ENCODE data around the gene RCL1.
"Not testable (repeated sequence)": the region's sequence is repeated elsewhere in the genome, so short reads cannot be mapped to it uniquely, and the experiment has no call there.

Gene RCL1

DNA sequence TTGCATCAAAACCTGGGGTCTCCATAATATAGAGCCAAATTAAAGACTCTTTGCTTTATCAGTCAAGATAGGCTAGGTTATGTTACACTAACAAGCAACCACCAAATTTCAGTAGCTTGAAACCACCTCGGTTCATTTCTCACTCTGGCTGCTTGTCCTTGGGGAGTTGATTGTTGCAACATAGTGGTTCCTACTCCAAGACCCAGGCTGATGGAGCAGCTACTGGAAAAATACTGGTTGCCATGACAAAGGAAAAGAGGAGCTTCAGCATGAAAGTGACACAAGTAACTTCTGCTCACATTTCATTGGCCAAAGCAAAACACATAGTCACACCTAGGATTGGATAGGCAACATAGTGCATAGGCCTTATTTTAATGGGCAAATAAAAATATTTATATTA, 18.5 kb upstream of the RCL1 start:
- Histone ChIP-seq H3K9me2 (ENCODE audit: low read depth, low read length) (no peaks in the 10 kb centered on the region), H3K9ac (ENCODE audit: low read length) (no peak overlapping the region), H3K9me3 (ENCODE audit: low read length) (no peaks in the 10 kb centered on the region), H2AFZ (ENCODE audit: low read length) (no peak overlapping the region), H3K27me3 (ENCODE audit: insufficient read depth, low read length) (no peaks in the 10 kb centered on the region; the same call in 1 of the 2 replicates), H3K36me3 (ENCODE audit: insufficient read depth, low read length) (no peaks in the 10 kb centered on the region), H3K4me2 (ENCODE audit: low read length) (no peak overlapping the region), H3K4me3 (ENCODE audit: low read depth, low read length, poor library complexity, severe bottlenecking) (no peak overlapping the region), H4K20me1 (ENCODE audit: insufficient read depth, low read length) (no peaks in the 10 kb centered on the region), H3F3A (ENCODE audit: insufficient read depth, low read length) (no peaks in the 10 kb centered on the region), H3K79me2 (ENCODE audit: insufficient read depth, low read length) (no peaks in the 10 kb centered on the region), H3K27ac (ENCODE audit: low read depth, low read length, poor library complexity, severe bottlenecking) (no peak overlapping the region), H3K4me1 (ENCODE audit: insufficient read depth, low read length, severe bottlenecking) (no peaks in the 10 kb centered on the region)
- TF ChIP-seq EZH2 (IDR thresholded peaks at IDR 0.05; ENCODE audit: borderline replicate concordance, low read length), result no peak
- TF ChIP-seq, protein P1, sequence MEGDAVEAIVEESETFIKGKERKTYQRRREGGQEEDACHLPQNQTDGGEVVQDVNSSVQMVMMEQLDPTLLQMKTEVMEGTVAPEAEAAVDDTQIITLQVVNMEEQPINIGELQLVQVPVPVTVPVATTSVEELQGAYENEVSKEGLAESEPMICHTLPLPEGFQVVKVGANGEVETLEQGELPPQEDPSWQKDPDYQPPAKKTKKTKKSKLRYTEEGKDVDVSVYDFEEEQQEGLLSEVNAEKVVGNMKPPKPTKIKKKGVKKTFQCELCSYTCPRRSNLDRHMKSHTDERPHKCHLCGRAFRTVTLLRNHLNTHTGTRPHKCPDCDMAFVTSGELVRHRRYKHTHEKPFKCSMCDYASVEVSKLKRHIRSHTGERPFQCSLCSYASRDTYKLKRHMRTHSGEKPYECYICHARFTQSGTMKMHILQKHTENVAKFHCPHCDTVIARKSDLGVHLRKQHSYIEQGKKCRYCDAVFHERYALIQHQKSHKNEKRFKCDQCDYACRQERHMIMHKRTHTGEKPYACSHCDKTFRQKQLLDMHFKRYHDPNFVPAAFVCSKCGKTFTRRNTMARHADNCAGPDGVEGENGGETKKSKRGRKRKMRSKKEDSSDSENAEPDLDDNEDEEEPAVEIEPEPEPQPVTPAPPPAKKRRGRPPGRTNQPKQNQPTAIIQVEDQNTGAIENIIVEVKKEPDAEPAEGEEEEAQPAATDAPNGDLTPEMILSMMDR (IDR thresholded peaks at IDR 0.05; ENCODE audit: low read length), result no peak

DNA sequence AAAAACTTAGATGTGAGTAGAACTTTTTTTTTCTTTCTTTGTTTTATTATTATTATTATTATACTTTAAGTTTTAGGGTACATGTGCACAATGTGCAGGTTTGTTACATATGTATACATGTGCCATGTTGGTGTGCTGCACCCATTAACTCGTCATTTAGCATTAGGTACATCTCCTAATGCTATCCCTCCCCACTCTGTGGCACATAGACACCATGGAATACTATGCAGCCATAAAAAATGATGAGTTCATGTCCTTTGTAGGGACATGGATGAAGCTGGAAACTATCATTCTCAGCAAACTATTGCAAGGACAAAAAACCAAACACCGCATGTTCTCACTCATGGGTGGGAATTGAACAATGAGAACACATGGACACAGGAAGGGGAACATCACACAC, 17.8 kb upstream of the RCL1 start:
- not testable (repeated sequence) for H3K9ac ChIP-seq (ENCODE audit: low read length); H3F3A ChIP-seq (ENCODE audit: insufficient read depth, low read length); H2AFZ ChIP-seq (ENCODE audit: low read length); H3K9me3 ChIP-seq (ENCODE audit: low read length); H3K36me3 ChIP-seq (ENCODE audit: insufficient read depth, low read length); H3K4me1 ChIP-seq (ENCODE audit: insufficient read depth, low read length, severe bottlenecking); H3K79me2 ChIP-seq (ENCODE audit: insufficient read depth, low read length); H3K4me2 ChIP-seq (ENCODE audit: low read length); H3K4me3 ChIP-seq (ENCODE audit: low read depth, low read length, poor library complexity, severe bottlenecking); H3K27me3 ChIP-seq (ENCODE audit: insufficient read depth, low read length); H4K20me1 ChIP-seq (ENCODE audit: insufficient read depth, low read length); H3K9me2 ChIP-seq (ENCODE audit: low read depth, low read length); H3K27ac ChIP-seq (ENCODE audit: low read depth, low read length, poor library complexity, severe bottlenecking)

DNA sequence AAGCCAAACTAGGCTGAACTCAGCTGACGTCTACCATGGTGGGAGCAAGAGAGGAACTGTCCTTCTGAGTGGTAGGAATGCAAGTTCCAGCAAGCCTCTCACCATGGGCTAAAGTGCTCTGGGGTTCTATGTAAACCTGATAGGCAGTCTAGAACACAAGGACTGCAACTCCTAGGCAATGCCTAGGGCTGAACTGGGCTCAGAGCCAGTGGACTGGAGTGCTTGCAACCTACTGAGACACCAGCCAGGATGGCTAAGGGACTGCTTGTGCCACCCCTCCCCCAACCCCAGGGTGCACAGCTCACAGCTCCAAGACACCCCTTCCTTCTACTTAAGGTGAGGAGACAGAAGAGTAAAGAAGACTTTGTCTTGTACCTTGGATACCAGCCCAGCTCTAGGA, 12.1 kb upstream of the RCL1 start:
- no peaks in the 10 kb centered on the region for H3K9me3 ChIP-seq (ENCODE audit: low read length)
- no peak overlapping the region for H3K4me2 ChIP-seq (ENCODE audit: low read length)
- no peaks in the 10 kb centered on the region for H3F3A ChIP-seq (ENCODE audit: insufficient read depth, low read length)
- H3K4me3 ChIP-seq (ENCODE audit: low read depth, low read length, poor library complexity, severe bottlenecking), result no peak overlapping the region
- H3K4me1 ChIP-seq (ENCODE audit: insufficient read depth, low read length, severe bottlenecking), result no peaks in the 10 kb centered on the region
- no peak overlapping the region for H2AFZ ChIP-seq (ENCODE audit: low read length)
- H3K27ac ChIP-seq (ENCODE audit: low read depth, low read length, poor library complexity, severe bottlenecking), result no peak overlapping the region
- TF ChIP-seq EZH2 (IDR thresholded peaks at IDR 0.05; ENCODE audit: borderline replicate concordance, low read length), result no peak
- TF ChIP-seq, protein P1 (IDR thresholded peaks at IDR 0.05; ENCODE audit: low read length), result no peak
- H3K79me2 ChIP-seq (ENCODE audit: insufficient read depth, low read length), result no peaks in the 10 kb centered on the region
- H3K9me2 ChIP-seq (ENCODE audit: low read depth, low read length), result no peaks in the 10 kb centered on the region
- no peaks in the 10 kb centered on the region for H3K27me3 ChIP-seq (ENCODE audit: insufficient read depth, low read length)
- H4K20me1 ChIP-seq (ENCODE audit: insufficient read depth, low read length), result no peaks in the 10 kb centered on the region
- H3K36me3 ChIP-seq (ENCODE audit: insufficient read depth, low read length), result no peaks in the 10 kb centered on the region
- no peak overlapping the region for H3K9ac ChIP-seq (ENCODE audit: low read length)

- H3K79me2 ChIP-seq (ENCODE audit: insufficient read depth, low read length), result no peaks in the 10 kb centered on the region
- no peaks in the 10 kb centered on the region for H3K4me1 ChIP-seq (ENCODE audit: insufficient read depth, low read length, severe bottlenecking)
- H4K20me1 ChIP-seq (ENCODE audit: insufficient read depth, low read length), result no peaks in the 10 kb centered on the region
- H3K9ac ChIP-seq (ENCODE audit: low read length), result no peak overlapping the region
- no peaks in the 10 kb centered on the region for H3K9me3 ChIP-seq (ENCODE audit: low read length)
- H3K27me3 ChIP-seq (ENCODE audit: insufficient read depth, low read length), result no peaks in the 10 kb centered on the region
- no peak overlapping the region for H3K27ac ChIP-seq (ENCODE audit: low read depth, low read length, poor library complexity, severe bottlenecking)
- no peaks in the 10 kb centered on the region for H3F3A ChIP-seq (ENCODE audit: insufficient read depth, low read length)
- TF ChIP-seq, protein P1 (IDR thresholded peaks at IDR 0.05; ENCODE audit: low read length), result no peak
- TF ChIP-seq EZH2 (IDR thresholded peaks at IDR 0.05; ENCODE audit: borderline replicate concordance, low read length), result no peak
- no peak overlapping the region for H2AFZ ChIP-seq (ENCODE audit: low read length)
- H3K4me2 ChIP-seq (ENCODE audit: low read length), result no peak overlapping the region
- no peaks in the 10 kb centered on the region for H3K9me2 ChIP-seq (ENCODE audit: low read depth, low read length)
- H3K4me3 ChIP-seq (ENCODE audit: low read depth, low read length, poor library complexity, severe bottlenecking), result no peak overlapping the region
- H3K36me3 ChIP-seq (ENCODE audit: insufficient read depth, low read length), result no peaks in the 10 kb centered on the region; the same call in 1 of the 2 replicates
Observed at GRCh38 chr9:4781408-4781807, 11.3 kb upstream of the RCL1 start.

- not testable (repeated sequence) for H3K27me3 ChIP-seq (ENCODE audit: insufficient read depth, low read length); H3K9me2 ChIP-seq (ENCODE audit: low read depth, low read length)
Observed at GRCh38 chr9:4783191-4783590, 9.6 kb upstream of the RCL1 start.

More at GRCh38 chr9:4783191-4783590, 9.6 kb upstream of the RCL1 start:
- not testable (repeated sequence) for H3K4me1 ChIP-seq (ENCODE audit: insufficient read depth, low read length, severe bottlenecking); H3K4me3 ChIP-seq (ENCODE audit: low read depth, low read length, poor library complexity, severe bottlenecking); H3K4me2 ChIP-seq (ENCODE audit: low read length); H3K9ac ChIP-seq (ENCODE audit: low read length); H3K79me2 ChIP-seq (ENCODE audit: insufficient read depth, low read length); H3K36me3 ChIP-seq (ENCODE audit: insufficient read depth, low read length); H3F3A ChIP-seq (ENCODE audit: insufficient read depth, low read length); H2AFZ ChIP-seq (ENCODE audit: low read length); H4K20me1 ChIP-seq (ENCODE audit: insufficient read depth, low read length); H3K27ac ChIP-seq (ENCODE audit: low read depth, low read length, poor library complexity, severe bottlenecking); H3K9me3 ChIP-seq (ENCODE audit: low read length)
